Muscle of arm (tissue), 14 donors: ENCODE measurements around the gene CIAO2A. TPM values are rescaled to one million over a fixed set of nuclear protein-coding genes. Genes with fewer than 3 reads are reported as not detected.

Source experiments
- DNase-seq: peaks from one replicate; pipeline ENCODE4 v3.0.0-alpha.2; 2013
- long read RNA-seq, 11 donors: transcript quantifications; one replicate each; lab custom pipeline, GENCODE V29; 2026
- polyA plus RNA-seq, 12 donors: library from polyadenylated mRNA; unstranded; fragments of 120-200 nt; gene quantifications; one replicate each; pipeline ENCODE4 v1.2.1, GENCODE V29; 2013; ENCODE audit not compliant: insufficient read length in 12 of 12

Gene CIAO2A, protein sequence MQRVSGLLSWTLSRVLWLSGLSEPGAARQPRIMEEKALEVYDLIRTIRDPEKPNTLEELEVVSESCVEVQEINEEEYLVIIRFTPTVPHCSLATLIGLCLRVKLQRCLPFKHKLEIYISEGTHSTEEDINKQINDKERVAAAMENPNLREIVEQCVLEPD
- 10 to 100 TPM in 11 of 12 donors, not detected in 1; 39.1 to 63.3 (median 55.2) TPM for polyA plus RNA-seq
- long read RNA-seq, donor 1, transcript CIAO2A-202 (4 exons, 826 nt), result minor isoform, 9 of 53 reads
- long read RNA-seq, donor 1, transcript CIAO2A-201 (5 exons, 1,105 nt), result major isoform, 43 of 53 reads
- long read RNA-seq, donor 1, partial matches to known transcripts, result 0 of 53 reads
- long read RNA-seq, donor 1, other reads (novel, unspliced or antisense), result 0 of 53 reads
- long read RNA-seq, donor 2, transcript CIAO2A-202 (4 exons, 826 nt), result minor isoform, 5 of 32 reads
- long read RNA-seq, donor 2, transcript CIAO2A-201 (5 exons, 1,105 nt), result major isoform, 27 of 32 reads
- long read RNA-seq, donor 2, partial matches to known transcripts, result 0 of 32 reads
- long read RNA-seq, donor 2, other reads (novel, unspliced or antisense), result 0 of 32 reads
- long read RNA-seq, donor 3, transcript CIAO2A-201 (5 exons, 1,105 nt), result major isoform, 17 of 22 reads
- long read RNA-seq, donor 3, partial matches to known transcripts, result 0 of 22 reads
- long read RNA-seq, donor 3, other reads (novel, unspliced or antisense), result 0 of 22 reads
- long read RNA-seq, donor 4, transcript CIAO2A-201 (5 exons, 1,105 nt), result major isoform, 12 of 13 reads
- long read RNA-seq, donor 4, partial matches to known transcripts, result 0 of 13 reads
- long read RNA-seq, donor 4, other reads (novel, unspliced or antisense), result 0 of 13 reads
- long read RNA-seq, donor 5, transcript CIAO2A-201 (5 exons, 1,105 nt), result major isoform, 37 of 46 reads
- long read RNA-seq, donor 5, transcript CIAO2A-202 (4 exons, 826 nt), result minor isoform, 9 of 46 reads
- long read RNA-seq, donor 5, partial matches to known transcripts, result 0 of 46 reads
- long read RNA-seq, donor 5, other reads (novel, unspliced or antisense), result 0 of 46 reads
- long read RNA-seq, donor 6, transcript CIAO2A-202 (4 exons, 826 nt), result minor isoform, 5 of 28 reads
- long read RNA-seq, donor 6, transcript CIAO2A-201 (5 exons, 1,105 nt), result major isoform, 22 of 28 reads
- long read RNA-seq, donor 6, partial matches to known transcripts, result 0 of 28 reads
- long read RNA-seq, donor 6, other reads (novel, unspliced or antisense), result 0 of 28 reads
- long read RNA-seq, donor 7, transcript CIAO2A-201 (5 exons, 1,105 nt), result major isoform, 12 of 15 reads
- long read RNA-seq, donor 7, partial matches to known transcripts, result 0 of 15 reads
- long read RNA-seq, donor 7, other reads (novel, unspliced or antisense), result 0 of 15 reads
- long read RNA-seq, donor 8, transcript CIAO2A-201 (5 exons, 1,105 nt), result major isoform, 33 of 40 reads
- long read RNA-seq, donor 8, transcript CIAO2A-202 (4 exons, 826 nt), result minor isoform, 6 of 40 reads
- long read RNA-seq, donor 8, partial matches to known transcripts, result 0 of 40 reads
- long read RNA-seq, donor 8, other reads (novel, unspliced or antisense), result 0 of 40 reads
- long read RNA-seq, donor 9, transcript CIAO2A-201 (5 exons, 1,105 nt), result major isoform, 24 of 25 reads
- long read RNA-seq, donor 9, partial matches to known transcripts, result 0 of 25 reads
- long read RNA-seq, donor 9, other reads (novel, unspliced or antisense), result 0 of 25 reads
- long read RNA-seq, donor 10, transcript CIAO2A-201 (5 exons, 1,105 nt), result major isoform, 31 of 38 reads
- long read RNA-seq, donor 10, transcript CIAO2A-202 (4 exons, 826 nt), result minor isoform, 7 of 38 reads
- long read RNA-seq, donor 10, partial matches to known transcripts, result 0 of 38 reads
- long read RNA-seq, donor 10, other reads (novel, unspliced or antisense), result 0 of 38 reads
- long read RNA-seq, donor 11, transcript CIAO2A-201 (5 exons, 1,105 nt), result major isoform, 39 of 56 reads
- long read RNA-seq, donor 11, transcript CIAO2A-202 (4 exons, 826 nt), result minor isoform, 17 of 56 reads
- long read RNA-seq, donor 11, partial matches to known transcripts, result 0 of 56 reads
- long read RNA-seq, donor 11, other reads (novel, unspliced or antisense), result 0 of 56 reads

DNA sequence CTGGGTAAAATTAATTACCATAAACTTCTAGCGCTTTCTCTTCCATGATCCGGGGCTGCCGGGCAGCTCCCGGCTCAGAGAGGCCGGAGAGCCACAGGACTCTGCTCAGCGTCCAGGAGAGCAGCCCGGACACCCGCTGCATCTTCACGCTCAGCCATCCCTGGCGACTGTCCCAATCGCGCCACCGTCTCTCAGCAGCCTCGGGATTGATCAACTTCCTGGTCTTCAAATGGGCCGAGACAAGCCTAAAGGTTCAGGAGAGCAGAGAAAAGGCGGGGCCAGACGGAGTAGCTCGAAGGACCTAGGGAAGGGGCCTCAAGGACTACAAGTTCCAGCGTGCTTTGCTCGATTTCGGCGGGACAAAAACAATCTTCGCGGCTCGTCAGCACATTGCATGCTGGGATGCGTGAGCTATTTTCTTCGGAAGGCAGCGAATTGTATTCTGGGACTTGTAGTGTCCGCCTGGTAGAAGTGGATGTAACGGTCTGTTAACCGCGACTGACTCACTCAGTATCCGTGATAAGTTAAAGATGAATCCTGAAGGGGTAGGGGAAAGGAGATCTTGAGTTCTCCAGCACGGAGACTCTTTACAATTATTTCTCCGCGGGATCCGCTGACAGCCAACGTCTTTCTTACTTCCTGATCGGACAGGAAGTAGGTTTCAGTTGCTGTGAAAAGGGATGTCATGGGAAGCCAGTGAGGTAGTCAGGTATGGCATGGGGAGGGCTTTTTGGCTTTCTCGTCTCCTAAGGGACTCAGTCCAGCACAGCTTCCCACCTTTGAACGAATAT lies at the start of gene CIAO2A:
Gene CIAO2A, minus strand, starts transcription at position 212 of the 791 bp plus-strand sequence. Its CDS starts 70 bp downstream, at position 142.
- DNase-seq, result peak; percentile 97

DNA sequence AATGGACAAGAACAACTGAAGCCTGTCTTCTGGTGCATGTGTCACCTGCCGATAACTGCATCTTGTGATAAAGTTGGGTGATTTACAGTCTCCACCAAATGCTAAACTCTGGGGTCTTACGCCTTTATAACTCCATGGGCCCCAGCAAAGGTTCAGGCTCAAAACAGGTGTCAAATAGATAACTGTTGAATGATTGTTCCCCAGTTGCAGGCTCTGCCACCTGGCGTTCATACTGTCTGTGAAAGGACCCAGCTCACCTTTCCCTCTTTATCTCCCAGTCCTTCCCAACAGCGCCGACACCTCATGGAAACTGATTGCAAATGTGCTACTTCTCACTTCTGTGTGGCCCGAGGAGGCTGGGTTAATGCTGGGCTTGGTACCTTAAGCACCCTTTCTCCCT lies 49.6 kb upstream of the CIAO2A start:
- no peak for DNase-seq

DNA sequence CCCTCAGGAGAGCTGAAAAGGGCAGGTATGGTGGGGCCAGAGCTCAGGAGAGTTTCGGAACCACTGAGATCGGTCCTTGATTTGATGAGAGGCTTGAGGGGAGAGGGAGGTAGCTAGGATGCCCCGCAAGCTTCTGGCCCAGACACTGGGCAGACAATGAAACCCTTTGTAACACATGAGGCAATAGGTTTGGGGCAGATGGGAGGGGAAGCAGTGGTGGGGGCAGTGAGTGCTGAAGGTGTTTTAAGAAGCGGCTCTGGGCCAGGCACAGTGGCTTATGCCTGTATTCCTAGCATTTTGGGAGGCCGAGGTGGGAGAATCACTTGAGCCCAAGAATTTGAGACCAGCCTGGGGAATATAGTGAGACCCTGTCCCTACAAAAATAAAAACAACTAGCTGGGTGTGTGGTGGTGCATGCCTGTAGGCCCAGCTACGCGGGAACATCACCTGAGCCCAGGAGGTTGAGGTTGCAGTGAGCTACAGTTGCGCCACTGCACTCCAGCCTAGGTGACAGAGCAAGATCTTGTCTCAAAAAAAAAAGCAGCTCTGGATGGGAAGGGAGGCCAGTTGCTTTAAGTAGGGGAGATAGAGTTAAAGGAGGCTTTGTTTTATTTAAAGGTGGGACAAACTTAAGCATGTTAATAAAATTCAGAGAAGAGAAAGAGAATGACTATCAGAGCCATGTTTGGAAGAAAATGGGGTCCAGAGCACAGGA lies 48.3 kb upstream of the CIAO2A start:
- DNase-seq, result no peak

DNA sequence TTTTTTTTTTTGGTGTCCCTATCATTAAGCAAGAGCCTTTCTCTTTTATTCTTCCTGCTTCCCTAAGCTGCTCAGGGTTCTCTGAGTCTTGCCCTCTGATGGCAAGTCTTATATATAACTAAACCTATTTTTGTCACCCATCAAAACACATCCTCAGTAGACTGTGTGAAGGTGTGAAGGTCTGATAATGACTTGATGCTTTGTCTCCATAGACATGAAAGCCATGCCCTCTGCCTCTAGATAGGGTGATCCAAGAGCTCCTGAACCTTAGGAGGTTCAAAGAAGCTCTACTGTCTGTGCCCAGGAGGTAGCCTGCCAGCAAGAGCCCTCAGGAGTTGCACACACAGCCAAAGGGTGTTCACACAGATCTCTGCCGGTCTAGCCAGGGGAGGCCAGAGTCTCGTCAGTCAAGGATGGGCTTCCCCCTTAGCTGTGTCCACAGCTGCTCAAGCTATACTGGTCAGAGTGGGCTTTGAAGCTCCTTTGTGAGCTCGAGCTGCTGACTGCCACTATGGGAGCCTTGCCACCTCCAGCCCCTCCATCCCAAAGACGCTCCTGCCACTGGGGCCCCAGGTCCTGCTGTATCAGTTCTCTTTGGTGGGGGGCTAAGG lies 44.8 kb upstream of the CIAO2A start:
- DNase-seq, result no peak

DNA sequence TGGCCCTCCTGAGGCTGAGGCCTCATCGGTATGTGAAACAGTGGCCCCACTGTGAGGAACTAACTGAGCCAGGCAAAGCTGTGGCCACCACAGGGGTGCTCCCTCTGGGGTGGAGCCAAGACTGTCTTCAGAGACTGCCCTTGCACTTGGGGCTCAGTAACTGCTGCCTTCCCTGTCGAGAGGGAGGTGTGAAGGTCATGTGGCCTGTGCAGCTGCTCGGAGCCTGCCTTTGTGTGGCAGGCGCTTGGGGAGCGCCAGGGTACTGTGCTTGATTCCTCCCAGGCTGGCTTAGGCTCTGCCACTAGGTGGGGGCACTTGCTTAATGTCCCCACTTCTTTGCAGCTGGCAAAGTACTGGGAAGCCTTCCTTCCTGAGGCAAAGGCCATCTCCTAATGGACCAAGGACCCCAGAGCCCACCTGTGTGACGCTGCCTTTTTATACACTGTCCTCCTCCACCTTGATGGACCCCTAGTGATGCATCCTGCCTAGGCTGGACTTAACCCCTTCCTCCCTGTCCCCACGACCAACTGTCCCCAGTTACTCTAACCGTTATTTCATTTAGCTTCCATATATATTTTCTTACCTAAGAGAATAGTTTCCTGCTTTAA lies 43.7 kb upstream of the CIAO2A start:
- DNase-seq, result no peak

DNA sequence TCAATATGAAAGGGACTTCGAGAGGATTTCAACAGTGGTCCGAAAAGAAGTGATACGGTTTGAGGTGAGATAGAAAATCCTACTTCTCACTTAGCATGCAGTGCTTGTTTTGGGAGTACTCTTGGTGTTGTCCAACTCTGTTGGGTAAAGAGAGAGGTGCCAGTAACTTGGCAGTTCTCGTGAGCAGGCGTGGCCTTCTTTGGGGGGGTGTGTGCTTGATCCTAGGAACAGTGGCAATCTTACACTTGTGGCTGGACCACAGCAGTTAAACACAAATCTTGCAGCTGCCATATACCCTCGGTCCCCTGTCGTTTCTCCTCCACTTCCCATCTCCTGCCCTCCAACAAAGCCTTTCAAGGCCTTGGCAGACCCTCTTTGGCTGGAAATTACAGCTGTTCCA lies 42.7 kb upstream of the CIAO2A start:
- no peak for DNase-seq

DNA sequence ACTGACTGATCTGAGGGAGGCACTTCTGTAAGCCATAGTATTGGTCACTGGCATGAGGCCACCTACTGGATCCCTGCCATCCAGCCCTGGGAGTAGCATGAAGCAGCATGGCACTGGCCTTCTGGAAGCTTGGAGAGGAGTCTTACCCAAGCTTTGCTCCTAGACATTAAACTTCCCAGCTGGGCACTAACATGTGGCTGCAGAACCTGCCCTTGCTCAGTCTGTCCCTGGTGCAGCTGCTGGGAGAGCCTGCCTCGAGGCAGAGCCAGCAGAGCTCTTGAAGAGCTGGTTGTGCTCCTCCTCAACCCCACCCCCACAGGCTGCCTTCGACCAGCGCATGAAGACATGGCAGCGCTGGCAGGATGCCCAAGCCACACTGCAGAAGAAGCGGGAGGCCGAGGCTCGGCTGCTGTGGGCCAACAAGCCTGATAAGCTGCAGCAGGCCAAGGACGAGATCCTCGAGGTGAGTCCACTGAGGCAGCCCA lies 40.7 kb upstream of the CIAO2A start:
- no peak for DNase-seq

DNA sequence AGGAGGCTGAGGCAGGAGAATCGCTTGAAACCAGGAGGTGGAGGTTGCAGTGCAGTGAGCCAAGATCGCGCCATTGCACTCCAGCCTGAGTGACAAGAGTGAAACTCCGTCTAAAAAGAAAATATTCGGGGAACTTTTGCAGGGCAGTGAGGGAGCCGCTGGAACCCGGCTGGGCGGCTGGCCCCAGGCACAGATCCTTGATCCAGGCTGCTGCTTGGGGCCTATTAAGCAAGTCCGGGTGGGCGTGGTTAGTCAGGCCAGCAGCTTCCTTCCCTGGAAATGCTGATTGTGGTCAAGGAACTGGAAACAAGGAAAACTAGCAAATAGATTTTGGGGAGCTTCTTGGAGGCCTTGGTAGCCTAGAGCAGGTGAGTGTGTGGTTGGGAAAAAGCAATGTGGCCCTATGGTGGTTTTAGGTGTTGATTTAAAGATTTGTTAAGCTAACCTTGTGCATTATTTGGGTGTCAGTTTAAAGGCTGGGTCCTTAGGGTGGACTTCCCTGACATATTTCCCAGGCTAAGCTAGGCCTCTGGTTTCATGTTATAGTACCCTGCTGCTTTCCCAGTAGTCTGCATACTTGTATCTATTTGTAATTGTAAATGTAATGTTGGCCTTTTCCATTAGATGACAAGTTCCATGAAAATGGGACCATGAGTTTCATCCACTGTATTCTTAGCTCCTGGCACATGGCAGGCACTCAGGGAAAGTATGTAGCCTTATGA lies 40.1 kb upstream of the CIAO2A start:
- no peak for DNase-seq

DNA sequence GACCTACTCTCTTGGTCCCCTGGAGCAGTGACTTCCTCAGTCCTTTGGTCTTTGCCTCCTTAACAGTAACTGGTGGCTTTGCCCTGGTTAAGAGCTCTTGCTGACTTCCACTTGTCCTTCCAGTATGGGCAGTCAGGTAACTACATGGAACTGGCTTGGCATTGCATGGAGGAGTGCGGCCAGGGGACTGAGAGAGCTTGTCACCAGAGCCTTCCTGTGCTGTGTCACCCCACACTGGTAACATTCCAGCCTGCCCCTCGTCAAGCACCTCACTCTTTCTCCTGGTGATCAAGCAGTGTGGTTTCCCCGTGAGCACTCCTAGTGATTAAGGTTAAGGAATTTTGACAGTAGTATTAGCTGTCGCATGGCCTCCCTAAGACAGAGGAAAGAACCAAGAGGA lies 38.6 kb upstream of the CIAO2A start:
- DNase-seq, result no peak

DNA sequence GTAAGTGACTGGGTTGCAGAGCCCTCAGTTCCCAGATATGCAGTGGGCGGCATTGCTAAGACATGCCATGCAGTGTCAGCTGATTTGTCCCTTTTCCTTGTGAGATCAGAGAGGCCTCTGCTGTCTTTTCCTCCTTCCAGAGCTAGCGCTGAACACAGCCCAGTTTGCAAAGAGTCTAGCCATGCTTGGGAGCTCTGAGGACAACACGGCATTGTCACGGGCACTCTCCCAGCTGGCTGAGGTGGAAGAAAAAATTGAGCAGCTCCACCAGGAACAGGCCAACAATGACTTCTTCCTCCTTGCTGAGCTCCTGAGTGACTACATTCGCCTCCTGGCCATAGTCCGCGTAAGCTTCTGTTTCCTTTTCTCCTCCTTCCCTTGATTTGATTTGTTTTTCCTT lies 37.9 kb upstream of the CIAO2A start:
- no peak for DNase-seq

DNA sequence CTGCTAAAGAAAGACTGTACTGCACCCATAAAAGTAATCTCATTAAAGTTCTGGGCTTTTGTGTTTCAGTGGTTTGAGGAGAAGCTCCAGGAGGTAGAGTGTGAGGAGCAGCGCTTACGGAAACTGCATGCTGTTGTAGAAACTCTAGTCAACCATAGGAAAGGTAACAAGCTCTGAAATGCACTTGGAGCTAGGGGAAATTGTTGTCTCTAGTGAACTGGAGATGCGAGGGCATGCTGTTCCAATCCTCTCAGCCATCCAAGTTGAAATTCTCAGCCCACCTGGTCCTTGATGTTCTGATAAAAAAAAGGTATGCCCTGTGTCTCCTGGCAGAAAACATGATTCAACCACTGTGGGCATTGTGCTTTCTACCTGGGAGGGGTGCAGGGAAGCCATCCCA lies 36.5 kb upstream of the CIAO2A start:
- DNase-seq, result no peak

DNA sequence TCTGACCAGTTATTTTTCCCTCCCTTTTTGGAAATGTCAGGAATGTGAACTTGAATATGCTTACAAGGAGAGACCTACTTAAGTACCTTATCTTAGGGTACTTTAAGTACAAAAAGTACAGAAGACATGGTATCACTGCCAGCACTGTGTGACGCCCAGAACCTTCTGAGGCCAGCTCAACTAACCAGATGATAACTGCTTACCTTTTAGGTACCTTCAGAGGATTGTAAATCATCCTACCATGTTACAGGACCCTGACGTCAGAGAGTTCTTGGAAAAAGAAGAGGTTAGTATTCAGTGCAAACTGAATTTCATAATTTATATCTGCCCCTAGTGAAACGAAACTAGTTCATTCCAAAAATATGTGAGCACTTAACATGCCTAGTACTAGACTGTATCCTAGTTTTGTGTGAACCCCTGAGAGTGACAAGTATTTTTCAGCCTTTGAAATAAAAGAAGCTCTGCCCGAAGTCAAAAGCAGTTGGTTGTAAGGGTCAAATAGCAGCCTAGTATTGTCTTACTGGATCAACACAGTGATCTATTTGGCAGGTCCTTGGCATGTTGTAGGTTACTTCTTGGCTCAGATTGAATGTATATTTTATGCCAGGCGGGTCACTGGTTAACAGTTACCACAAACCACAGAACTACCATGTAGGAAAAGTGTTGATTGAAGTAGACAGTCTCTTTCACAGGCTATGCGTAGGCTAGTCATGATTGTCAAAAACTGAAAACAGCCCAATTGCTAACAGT lies 34.1 kb upstream of the CIAO2A start:
- DNase-seq, result no peak

DNA sequence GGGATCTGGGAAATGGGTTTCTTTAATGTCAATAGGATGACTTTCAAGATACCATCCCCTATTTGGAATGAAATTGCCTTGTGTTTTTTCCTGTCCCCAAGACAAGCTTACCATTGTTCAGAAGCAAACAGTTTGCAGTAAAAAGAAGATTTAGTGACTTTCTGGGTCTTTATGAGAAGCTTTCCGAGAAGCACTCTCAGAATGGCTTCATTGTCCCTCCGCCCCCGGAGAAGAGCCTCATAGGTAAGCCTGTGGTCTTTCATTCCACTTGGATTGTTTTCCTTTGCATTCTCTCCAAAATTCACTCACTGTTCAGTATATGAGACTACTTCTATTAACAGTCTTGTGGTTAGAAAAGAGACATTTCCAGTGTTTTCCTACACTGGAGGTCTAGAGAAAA lies 32.3 kb upstream of the CIAO2A start:
- no peak for DNase-seq

DNA sequence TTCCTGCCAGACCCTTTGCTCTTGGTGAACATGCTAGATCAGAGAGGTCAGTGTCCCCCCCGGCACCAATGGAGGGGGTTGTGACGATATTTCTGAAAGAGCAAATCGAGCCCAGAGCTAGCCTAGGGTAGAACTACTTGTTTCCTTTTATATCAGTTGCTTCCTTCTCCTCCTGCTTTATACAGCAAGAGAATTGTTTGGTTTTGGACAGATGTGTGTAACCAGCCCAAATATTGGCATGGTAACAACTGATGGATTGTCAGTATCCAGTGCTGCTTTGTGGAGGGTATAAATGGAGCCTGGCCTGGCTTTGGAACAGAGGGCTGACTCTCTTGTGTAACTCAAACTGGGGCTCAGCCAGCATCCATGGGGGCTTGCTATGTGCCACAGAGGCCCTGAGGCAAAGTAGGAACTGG lies 29.3 kb upstream of the CIAO2A start:
- DNase-seq, result no peak

DNA sequence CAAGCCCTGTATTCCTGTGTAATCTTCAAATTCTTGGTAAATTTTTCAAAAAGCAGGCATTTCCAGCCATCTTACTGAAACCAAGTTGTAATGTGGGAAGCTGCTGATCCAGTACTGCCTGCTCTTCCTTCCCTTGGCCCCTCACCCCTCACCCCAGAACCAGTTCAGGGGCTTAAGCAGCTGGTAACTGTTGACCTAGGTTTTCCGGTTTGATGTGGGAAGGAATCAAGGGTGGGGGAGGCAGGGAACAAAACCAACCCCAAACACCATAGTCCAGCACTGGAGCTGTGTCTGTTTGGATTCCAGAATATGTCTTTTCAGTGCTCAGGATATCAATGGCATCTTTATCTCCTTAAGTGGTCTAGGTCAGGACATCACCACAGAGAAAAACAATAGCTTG lies 28.8 kb upstream of the CIAO2A start:
- no peak for DNase-seq

DNA sequence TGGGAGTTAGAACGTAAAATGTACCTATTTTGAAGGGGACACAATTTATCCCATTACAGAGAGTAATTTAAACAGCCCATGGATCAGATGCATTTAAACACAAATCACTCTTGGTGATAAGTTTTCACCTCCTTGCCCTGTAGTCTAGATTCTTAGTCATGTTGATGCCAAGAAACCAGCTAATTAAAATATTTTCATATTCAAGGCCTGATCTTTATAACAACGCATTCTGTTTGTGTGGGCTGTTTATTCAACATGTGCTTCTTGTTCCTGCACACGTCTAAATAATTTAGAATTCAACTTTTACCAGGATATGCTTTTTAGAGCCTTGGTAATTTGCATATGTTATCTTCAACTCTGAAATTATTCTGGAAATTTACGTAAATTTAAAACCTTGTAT lies 28.0 kb upstream of the CIAO2A start:
- DNase-seq, result no peak
